Progenitor cell of endocrine pancreas (in vitro differentiated cells): ENCODE measurements around the gene TTK. TPM values are rescaled to one million over a fixed set of nuclear protein-coding genes. Genes with fewer than 3 reads are reported as not detected.
A peak's percentile ranks its signal among the peaks of the same experiment; 100 is the strongest.

Experiments
- DNase-seq: peaks from one replicate; pipeline ENCODE4 v3.0.0; 2021; ENCODE audit warnings: low spot score; ENCODE audit not compliant: unreplicated experiment
- H3K27ac Mint-ChIP-seq: 2 replicates; pipeline ENCODE4 v1.8.0; 2021; ENCODE audit warnings: mild to moderate bottlenecking, moderate library complexity, mixed read lengths
- H3K27me3 Mint-ChIP-seq: 2 replicates; pipeline ENCODE4 v1.8.0; 2021; ENCODE audit warnings: mixed read lengths
- H3K36me3 Mint-ChIP-seq: 2 replicates; pipeline ENCODE4 v1.8.0; 2022; ENCODE audit warnings: mixed read lengths; ENCODE audit not compliant: insufficient read depth
- H3K4me1 Mint-ChIP-seq: 2 replicates; pipeline ENCODE4 v1.8.0; 2021; ENCODE audit warnings: low read depth, mixed read lengths
- H3K4me3 Mint-ChIP-seq: 2 replicates; pipeline ENCODE4 v1.8.0; 2021; ENCODE audit warnings: low read depth, mild to moderate bottlenecking, moderate library complexity, mixed read lengths
- H3K9me3 Mint-ChIP-seq: 2 replicates; pipeline ENCODE4 v1.8.0; 2021; ENCODE audit warnings: low read depth, mixed read lengths
- total RNA-seq: library from RNA; stranded (reverse); gene quantifications from 2 replicates; pipeline ENCODE4 v1.2.1, GENCODE V29; 2021
- TF ChIP-seq, protein P1 (sequence below): fragments of 200-600 bp; sonication (generic); IDR thresholded peaks from one replicate; pipeline ENCODE4 v1.5.0; 2021; ENCODE audit warnings: antibody characterized with exemption, mild to moderate bottlenecking; ENCODE audit not compliant: unreplicated experiment

The TTK gene
- total RNA-seq, 1 donor from 2014 or later: 22.1 TPM

DNA sequence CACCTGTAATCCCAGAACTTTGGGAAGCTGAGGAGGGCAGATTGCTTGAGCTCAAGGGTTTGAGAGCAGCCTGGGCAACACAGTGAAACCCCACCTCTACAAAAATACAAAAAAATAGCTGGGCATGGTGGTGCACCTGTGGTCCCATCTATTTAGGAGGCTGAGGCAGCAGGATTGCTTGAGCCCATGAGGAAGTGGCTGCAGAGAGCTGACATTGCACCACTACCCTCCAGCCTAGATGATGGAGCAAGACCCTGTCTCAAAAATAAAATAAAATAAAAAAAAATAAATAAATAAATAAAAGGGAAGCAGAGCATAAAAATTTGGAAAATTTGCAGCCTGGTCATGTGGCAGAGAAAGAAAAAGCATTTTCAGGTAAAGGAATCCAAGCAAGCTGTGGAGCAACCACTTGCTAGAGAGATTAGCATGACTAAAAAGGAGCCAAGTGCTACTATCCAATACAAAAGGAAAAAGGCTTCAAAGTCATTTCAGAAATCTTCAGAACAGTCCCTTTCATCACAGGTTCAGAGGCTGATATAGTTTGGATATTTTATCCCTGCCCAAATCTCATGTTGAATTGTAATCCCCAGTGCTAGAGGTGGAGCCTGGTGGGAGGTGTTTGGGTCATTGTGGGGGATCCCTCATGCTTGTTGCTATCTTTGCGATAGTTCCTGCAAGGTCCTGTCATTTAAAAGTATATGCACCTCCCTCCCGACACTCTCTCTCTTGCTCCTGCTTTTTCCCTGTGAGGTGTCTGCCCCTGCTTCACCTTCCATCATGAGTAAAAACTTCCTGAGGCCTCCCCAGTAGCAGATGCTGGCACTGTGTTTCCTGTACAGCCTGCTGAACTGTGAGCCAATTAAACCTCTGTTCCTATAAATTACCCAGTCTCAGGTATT is 11.2 kb upstream of the TTK start:
- TF ChIP-seq, protein P1, sequence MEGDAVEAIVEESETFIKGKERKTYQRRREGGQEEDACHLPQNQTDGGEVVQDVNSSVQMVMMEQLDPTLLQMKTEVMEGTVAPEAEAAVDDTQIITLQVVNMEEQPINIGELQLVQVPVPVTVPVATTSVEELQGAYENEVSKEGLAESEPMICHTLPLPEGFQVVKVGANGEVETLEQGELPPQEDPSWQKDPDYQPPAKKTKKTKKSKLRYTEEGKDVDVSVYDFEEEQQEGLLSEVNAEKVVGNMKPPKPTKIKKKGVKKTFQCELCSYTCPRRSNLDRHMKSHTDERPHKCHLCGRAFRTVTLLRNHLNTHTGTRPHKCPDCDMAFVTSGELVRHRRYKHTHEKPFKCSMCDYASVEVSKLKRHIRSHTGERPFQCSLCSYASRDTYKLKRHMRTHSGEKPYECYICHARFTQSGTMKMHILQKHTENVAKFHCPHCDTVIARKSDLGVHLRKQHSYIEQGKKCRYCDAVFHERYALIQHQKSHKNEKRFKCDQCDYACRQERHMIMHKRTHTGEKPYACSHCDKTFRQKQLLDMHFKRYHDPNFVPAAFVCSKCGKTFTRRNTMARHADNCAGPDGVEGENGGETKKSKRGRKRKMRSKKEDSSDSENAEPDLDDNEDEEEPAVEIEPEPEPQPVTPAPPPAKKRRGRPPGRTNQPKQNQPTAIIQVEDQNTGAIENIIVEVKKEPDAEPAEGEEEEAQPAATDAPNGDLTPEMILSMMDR: no peak
- no peak for DNase-seq
- Mint-ChIP-seq H3K9me3 (peaks cover 5% of the 10 kb centered on the region), H3K27me3 (no peaks in the 10 kb centered on the region), H3K36me3 (no peaks in the 10 kb centered on the region), H3K27ac (no peak overlapping the region), H3K4me3 (no peak overlapping the region), H3K4me1 (no peaks in the 10 kb centered on the region)

GRCh38 chr6:79993911-79994309 is 10.5 kb upstream of the TTK start:
- no peak for DNase-seq
- TF ChIP-seq, protein P1: no peak
- Mint-ChIP-seq H3K4me3 (no peak overlapping the region), H3K27ac (no peak overlapping the region), H3K36me3 (no peaks in the 10 kb centered on the region), H3K27me3 (no peaks in the 10 kb centered on the region), H3K4me1 (no peaks in the 10 kb centered on the region), H3K9me3 (peaks cover 5% of the 10 kb centered on the region)

GRCh38 chr6:79997728-79998127 is 6.7 kb upstream of the TTK start:
- H3K27me3 Mint-ChIP-seq: no peaks in the 10 kb centered on the region
- no peak overlapping the region for H3K27ac Mint-ChIP-seq
- H3K4me1 Mint-ChIP-seq: peaks cover under 1% of the 10 kb centered on the region
- H3K9me3 Mint-ChIP-seq: peaks cover 5% of the 10 kb centered on the region
- H3K4me3 Mint-ChIP-seq: no peak overlapping the region
- no peak for DNase-seq
- H3K36me3 Mint-ChIP-seq: no peaks in the 10 kb centered on the region
- TF ChIP-seq, protein P1: no peak

GRCh38 chr6:80001337-80001736 is 3.1 kb upstream of the TTK start:
- peaks cover 12% of the 10 kb centered on the region for H3K4me1 Mint-ChIP-seq
- H3K27ac Mint-ChIP-seq: no peak overlapping the region
- H3K4me3 Mint-ChIP-seq: no peak overlapping the region
- H3K36me3 Mint-ChIP-seq: no peaks in the 10 kb centered on the region
- H3K27me3 Mint-ChIP-seq: no peaks in the 10 kb centered on the region
- no peak for DNase-seq
- H3K9me3 Mint-ChIP-seq: peaks cover 5% of the 10 kb centered on the region
- TF ChIP-seq, protein P1: no peak

GRCh38 chr6:80003826-80004172 is 650 bp upstream of the TTK start:
- H3K4me1 Mint-ChIP-seq: peaks cover 12% of the 10 kb centered on the region
- TF ChIP-seq, protein P1: no peak
- DNase-seq: no peak
- no peaks in the 10 kb centered on the region for H3K36me3 Mint-ChIP-seq
- peak overlapping the region; percentile 84 for H3K4me3 Mint-ChIP-seq
- H3K27ac Mint-ChIP-seq: peak overlapping the region; percentile 94
- no peaks in the 10 kb centered on the region for H3K9me3 Mint-ChIP-seq
- no peaks in the 10 kb centered on the region for H3K27me3 Mint-ChIP-seq
